ENCODE measurements around the gene UMODL1. TPM values are rescaled to one million over a fixed set of nuclear protein-coding genes. Genes with fewer than 3 reads are reported as not detected.

UMODL1 gene
- total RNA-seq, 1 experiment from 2014 or later = 0.18 TPM

DNA sequence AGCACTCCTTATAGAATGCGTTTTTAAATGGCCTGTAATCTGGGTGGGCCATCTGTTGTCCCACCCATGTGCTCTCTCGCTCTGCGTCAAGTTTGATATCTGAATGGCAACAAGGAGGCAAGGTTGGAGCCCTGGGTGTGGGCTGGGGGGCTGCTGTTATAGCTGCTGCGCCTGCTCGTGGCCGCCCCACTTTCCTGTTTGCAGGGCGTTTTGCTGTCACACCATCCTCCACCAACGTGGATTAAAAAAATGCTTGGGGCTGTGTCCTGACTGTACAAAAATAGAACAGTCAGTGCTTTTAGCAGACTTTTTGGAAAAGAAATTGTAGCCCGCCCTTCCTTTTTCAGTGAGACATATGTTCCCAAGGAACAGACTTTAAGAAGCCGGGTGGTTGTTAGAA, 25.4 kb downstream of the UMODL1 start:
- CTCF ChIA-PET = interaction anchor here (1.6 kb wide), 1 partner anchor 11 kb away, joined by 4 read pairs; no protein-coding TSS in a partner anchor
- no TSS peak for BruUV-seq (replicated peaks)
- no peaks in the 10 kb centered on the region for H3K27me3 ChIP-seq (ENCODE audit: control insufficient read depth, insufficient read depth, low read length)

DNA sequence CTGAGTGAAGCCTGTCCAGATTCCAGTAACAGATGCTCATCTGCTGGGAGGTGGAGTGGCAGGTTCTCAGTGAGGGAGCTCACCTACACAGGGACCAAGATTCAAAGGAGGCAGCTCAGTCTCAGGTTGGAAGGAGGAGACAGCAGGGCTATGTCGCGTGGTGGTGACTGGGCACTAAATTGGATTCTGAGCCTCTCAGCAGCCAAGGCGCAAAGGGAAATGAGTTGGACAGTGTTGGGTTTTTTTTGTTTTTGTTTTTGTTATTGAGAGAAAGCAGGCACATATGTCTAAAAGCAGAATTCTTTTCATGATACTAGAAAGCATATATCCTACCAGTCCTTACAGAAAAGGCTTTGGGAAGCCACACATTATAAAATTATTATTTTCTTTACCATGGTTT, 26.2 kb downstream of the UMODL1 start:
- H3K4me3 ChIP-seq (ENCODE audit: low read depth in 2 of 2, low read length in 2 of 2) = no peak overlapping the region
- in situ Hi-C loops (cut with HindIII; ENCODE audit: low pct_unique_long_range_greater_than_20kb, low sequenced_read_pairs) = no loop called here
- peak; percentile 7 for DNase-seq (ENCODE audit: low read depth, low spot score)
- no peaks in the 10 kb centered on the region for H3K27me3 ChIP-seq (ENCODE audit: control insufficient read depth, insufficient read depth, low read length)
- H3K9me3 ChIP-seq (ENCODE audit: control insufficient read depth, insufficient read depth, low read depth, low read length) = no peaks in the 10 kb centered on the region
- H3K36me3 ChIP-seq (ENCODE audit: control insufficient read depth, insufficient read depth, low read length) = no peaks in the 10 kb centered on the region
- intact Hi-C loops (cut with micrococcal nuclease; ENCODE audit: unreplicated experiment) = no loop called here
- CTCF ChIA-PET = interaction anchor here (1.6 kb wide), 1 partner anchor 11 kb away, joined by 4 read pairs; no protein-coding TSS in a partner anchor
- no peak for ATAC-seq
- BruUV-seq (replicated peaks) = no TSS peak
- TF ChIP-seq TCF7L2 (IDR thresholded peaks at IDR 0.05; ENCODE audit: low read depth, low read length) = no peak
- no peak overlapping the region for H3K27ac ChIP-seq (ENCODE audit: low read length)
- 0 out of 2 replicates have a peak, but pooled peaks cover 12% of the 10 kb centered on the region for H3K4me1 ChIP-seq (ENCODE audit: control insufficient read depth, insufficient read depth, low read length)
- POLR2A ChIA-PET = no interaction called here

More for the DNA sequence above, 25.4 kb downstream of the UMODL1 start:
- DNase-seq (ENCODE audit: low read depth, low spot score) (no peak), ATAC-seq (no peak)
- H3K27ac ChIP-seq (ENCODE audit: low read length) = no peak overlapping the region
- POLR2A ChIA-PET = no interaction called here
- intact Hi-C loops (cut with micrococcal nuclease; ENCODE audit: unreplicated experiment) (no loop called here), in situ Hi-C loops (cut with HindIII; ENCODE audit: low pct_unique_long_range_greater_than_20kb, low sequenced_read_pairs) (no loop called here)
- TF ChIP-seq POLR2AphosphoS5 (IDR thresholded peaks at IDR 0.05; ENCODE audit: low read depth, low read length) = no peak
- TF ChIP-seq, protein P1, sequence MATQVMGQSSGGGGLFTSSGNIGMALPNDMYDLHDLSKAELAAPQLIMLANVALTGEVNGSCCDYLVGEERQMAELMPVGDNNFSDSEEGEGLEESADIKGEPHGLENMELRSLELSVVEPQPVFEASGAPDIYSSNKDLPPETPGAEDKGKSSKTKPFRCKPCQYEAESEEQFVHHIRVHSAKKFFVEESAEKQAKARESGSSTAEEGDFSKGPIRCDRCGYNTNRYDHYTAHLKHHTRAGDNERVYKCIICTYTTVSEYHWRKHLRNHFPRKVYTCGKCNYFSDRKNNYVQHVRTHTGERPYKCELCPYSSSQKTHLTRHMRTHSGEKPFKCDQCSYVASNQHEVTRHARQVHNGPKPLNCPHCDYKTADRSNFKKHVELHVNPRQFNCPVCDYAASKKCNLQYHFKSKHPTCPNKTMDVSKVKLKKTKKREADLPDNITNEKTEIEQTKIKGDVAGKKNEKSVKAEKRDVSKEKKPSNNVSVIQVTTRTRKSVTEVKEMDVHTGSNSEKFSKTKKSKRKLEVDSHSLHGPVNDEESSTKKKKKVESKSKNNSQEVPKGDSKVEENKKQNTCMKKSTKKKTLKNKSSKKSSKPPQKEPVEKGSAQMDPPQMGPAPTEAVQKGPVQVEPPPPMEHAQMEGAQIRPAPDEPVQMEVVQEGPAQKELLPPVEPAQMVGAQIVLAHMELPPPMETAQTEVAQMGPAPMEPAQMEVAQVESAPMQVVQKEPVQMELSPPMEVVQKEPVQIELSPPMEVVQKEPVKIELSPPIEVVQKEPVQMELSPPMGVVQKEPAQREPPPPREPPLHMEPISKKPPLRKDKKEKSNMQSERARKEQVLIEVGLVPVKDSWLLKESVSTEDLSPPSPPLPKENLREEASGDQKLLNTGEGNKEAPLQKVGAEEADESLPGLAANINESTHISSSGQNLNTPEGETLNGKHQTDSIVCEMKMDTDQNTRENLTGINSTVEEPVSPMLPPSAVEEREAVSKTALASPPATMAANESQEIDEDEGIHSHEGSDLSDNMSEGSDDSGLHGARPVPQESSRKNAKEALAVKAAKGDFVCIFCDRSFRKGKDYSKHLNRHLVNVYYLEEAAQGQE (IDR thresholded peaks at IDR 0.05; ENCODE audit: insufficient read depth in 1 of 2, low read depth in 2 of 2, low read length in 1 of 2) = no peak
- TF ChIP-seq, protein P2, sequence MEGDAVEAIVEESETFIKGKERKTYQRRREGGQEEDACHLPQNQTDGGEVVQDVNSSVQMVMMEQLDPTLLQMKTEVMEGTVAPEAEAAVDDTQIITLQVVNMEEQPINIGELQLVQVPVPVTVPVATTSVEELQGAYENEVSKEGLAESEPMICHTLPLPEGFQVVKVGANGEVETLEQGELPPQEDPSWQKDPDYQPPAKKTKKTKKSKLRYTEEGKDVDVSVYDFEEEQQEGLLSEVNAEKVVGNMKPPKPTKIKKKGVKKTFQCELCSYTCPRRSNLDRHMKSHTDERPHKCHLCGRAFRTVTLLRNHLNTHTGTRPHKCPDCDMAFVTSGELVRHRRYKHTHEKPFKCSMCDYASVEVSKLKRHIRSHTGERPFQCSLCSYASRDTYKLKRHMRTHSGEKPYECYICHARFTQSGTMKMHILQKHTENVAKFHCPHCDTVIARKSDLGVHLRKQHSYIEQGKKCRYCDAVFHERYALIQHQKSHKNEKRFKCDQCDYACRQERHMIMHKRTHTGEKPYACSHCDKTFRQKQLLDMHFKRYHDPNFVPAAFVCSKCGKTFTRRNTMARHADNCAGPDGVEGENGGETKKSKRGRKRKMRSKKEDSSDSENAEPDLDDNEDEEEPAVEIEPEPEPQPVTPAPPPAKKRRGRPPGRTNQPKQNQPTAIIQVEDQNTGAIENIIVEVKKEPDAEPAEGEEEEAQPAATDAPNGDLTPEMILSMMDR (IDR thresholded peaks at IDR 0.05) = no peak
- no peak for TF ChIP-seq SIN3A (IDR thresholded peaks at IDR 0.05; ENCODE audit: borderline replicate concordance, insufficient read depth, low read depth, low read length)
- no peak for TF ChIP-seq TCF7L2 (IDR thresholded peaks at IDR 0.05; ENCODE audit: low read depth, low read length)
- H3K4me3 ChIP-seq (ENCODE audit: low read depth in 2 of 2, low read length in 2 of 2) = no peak overlapping the region
- H3K9me3 ChIP-seq (ENCODE audit: control insufficient read depth, insufficient read depth, low read depth, low read length) = no peaks in the 10 kb centered on the region
- 0 out of 2 replicates have a peak, but pooled peaks cover 12% of the 10 kb centered on the region for H3K4me1 ChIP-seq (ENCODE audit: control insufficient read depth, insufficient read depth, low read length)
- H3K36me3 ChIP-seq (ENCODE audit: control insufficient read depth, insufficient read depth, low read length) = no peaks in the 10 kb centered on the region

DNA sequence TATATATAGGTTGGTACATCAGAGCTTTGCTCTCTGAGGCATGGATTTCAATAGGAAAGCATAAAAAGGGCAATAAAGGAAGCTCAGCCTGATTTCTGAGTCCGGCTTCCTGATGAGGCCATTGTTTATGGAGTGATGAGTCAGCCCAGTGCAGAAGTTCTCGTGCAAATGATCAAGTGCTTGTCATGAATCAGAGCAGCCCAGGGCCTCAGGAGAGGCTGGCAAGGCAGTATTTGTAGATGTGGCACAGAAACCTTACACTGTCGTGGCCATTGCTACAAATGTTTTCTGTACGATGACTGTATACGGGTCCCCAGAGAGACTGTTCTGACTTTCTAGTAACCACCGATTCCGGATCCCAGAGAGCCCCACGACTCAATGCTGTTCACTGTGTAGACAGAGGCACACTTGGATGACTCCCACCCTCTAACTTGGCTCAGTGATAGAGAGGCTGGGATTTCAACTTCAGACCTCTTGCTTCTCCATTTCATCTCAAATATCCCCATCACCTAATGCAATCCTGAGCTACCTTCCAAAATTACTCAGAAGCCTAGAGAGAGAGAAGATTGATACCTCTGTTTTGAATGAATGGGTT, 26.8 kb downstream of the UMODL1 start:
- BruUV-seq (replicated peaks) = no TSS peak
- H3K4me3 ChIP-seq (ENCODE audit: low read depth in 2 of 2, low read length in 2 of 2) = peak overlapping the region in 1 of 2 experiments; percentile 14; a peak in 1 of 4 replicates
- no peaks in the 10 kb centered on the region for H3K27me3 ChIP-seq (ENCODE audit: control insufficient read depth, insufficient read depth, low read length)
- TF ChIP-seq, protein P2 (IDR thresholded peaks at IDR 0.05) = no peak
- TF ChIP-seq SIN3A (IDR thresholded peaks at IDR 0.05; ENCODE audit: borderline replicate concordance, insufficient read depth, low read depth, low read length) = no peak
- TF ChIP-seq TCF7L2 (IDR thresholded peaks at IDR 0.05; ENCODE audit: low read depth, low read length) = no peak
- no peak for TF ChIP-seq POLR2AphosphoS5 (IDR thresholded peaks at IDR 0.05; ENCODE audit: low read depth, low read length)
- 0 out of 2 replicates have a peak, but pooled peaks cover 12% of the 10 kb centered on the region for H3K4me1 ChIP-seq (ENCODE audit: control insufficient read depth, insufficient read depth, low read length)
- peak; percentile 74 for DNase-seq (ENCODE audit: low read depth, low spot score)
- in situ Hi-C loops (cut with HindIII; ENCODE audit: low pct_unique_long_range_greater_than_20kb, low sequenced_read_pairs) (no loop called here), intact Hi-C loops (cut with micrococcal nuclease; ENCODE audit: unreplicated experiment) (no loop called here)
- H3K27ac ChIP-seq (ENCODE audit: low read length) = peak overlapping the region; percentile 34; the same call in 1 of the 2 replicates
- no peaks in the 10 kb centered on the region for H3K36me3 ChIP-seq (ENCODE audit: control insufficient read depth, insufficient read depth, low read length)
- peak; percentile 95 for ATAC-seq
- POLR2A ChIA-PET = no interaction called here
- no peaks in the 10 kb centered on the region for H3K9me3 ChIP-seq (ENCODE audit: control insufficient read depth, insufficient read depth, low read depth, low read length)
- CTCF ChIA-PET = interaction anchor here (0.6 to 1.6 kb wide), 2 partner anchors 10 to 169 kb away, joined by 3 to 4 read pairs; no protein-coding TSS in a partner anchor
